Coronary artery (tissue), 2 donors: ENCODE data around the gene APPBP2.
"Not testable (repeated sequence)": the region's sequence is repeated elsewhere in the genome, so short reads cannot be mapped to it uniquely, and the experiment has no call there.

ENCODE experiments used
- DNase-seq: peaks from one replicate; pipeline ENCODE4 v3.0.0-alpha.2; 2017; ENCODE audit warnings: low spot score
- H3K27ac ChIP-seq, 2 donors: fragments of 200-600 bp; sonication (generic); one replicate each; pipeline ENCODE4 v1.5.1; 2016 to 2019
- H3K4me3 ChIP-seq: fragments of 200-600 bp; sonication (generic); 2 replicates; pipeline ENCODE4 v1.5.1; 2016; ENCODE audit warnings: mild to moderate bottlenecking, moderate library complexity
- TF ChIP-seq, protein P1 (sequence below): fragments of 200-600 bp; sonication (generic); IDR thresholded peaks from one replicate; pipeline ENCODE4 v1.5.1; 2019; ENCODE audit warnings: antibody characterized with exemption

APPBP2 gene

DNA sequence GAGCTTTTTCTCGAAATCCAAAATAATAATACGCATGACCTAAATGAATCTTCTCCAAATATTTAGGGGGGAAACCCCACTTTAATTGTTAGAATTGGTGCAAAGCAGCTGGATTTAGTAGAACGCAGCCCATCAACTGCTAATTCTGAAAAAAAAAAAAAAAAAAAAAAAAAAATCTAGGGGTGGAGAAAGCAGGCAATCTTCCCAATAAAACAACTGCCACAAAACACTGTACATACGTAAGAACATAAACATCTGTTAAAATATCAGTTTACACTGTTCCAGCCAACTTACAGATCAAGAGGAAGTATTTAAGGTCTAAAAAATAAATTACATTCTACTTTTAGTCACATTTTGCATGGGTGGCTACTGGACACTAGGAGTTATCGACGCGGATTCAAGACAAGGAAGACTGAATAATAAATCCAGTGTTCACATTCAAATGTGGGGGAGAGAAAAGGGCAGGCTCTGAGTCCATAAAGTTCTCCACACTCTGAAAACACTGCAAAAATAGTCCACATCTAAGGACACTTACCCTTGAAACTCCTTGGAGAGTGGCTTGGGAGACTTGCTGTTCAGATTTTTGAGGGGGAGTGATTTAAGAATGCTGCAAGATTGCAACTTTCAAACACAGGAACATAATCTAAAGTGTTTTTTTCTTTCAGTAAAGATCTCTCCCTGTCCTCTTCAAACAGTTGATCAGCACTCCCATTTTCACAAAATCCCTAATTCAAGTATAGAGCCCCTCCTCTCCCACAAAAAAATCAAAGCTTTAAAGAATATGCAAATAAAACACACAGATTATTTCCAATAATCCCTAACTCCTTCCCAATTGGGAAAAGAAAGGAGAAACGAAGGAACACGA lies 1.3 kb downstream of the APPBP2 start:
- TF ChIP-seq, protein P1, sequence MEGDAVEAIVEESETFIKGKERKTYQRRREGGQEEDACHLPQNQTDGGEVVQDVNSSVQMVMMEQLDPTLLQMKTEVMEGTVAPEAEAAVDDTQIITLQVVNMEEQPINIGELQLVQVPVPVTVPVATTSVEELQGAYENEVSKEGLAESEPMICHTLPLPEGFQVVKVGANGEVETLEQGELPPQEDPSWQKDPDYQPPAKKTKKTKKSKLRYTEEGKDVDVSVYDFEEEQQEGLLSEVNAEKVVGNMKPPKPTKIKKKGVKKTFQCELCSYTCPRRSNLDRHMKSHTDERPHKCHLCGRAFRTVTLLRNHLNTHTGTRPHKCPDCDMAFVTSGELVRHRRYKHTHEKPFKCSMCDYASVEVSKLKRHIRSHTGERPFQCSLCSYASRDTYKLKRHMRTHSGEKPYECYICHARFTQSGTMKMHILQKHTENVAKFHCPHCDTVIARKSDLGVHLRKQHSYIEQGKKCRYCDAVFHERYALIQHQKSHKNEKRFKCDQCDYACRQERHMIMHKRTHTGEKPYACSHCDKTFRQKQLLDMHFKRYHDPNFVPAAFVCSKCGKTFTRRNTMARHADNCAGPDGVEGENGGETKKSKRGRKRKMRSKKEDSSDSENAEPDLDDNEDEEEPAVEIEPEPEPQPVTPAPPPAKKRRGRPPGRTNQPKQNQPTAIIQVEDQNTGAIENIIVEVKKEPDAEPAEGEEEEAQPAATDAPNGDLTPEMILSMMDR = no peak
- peak overlapping the region; percentile 99 for H3K27ac ChIP-seq
- peak overlapping the region; percentile 91 for H3K4me3 ChIP-seq
- DNase-seq = no peak

DNA sequence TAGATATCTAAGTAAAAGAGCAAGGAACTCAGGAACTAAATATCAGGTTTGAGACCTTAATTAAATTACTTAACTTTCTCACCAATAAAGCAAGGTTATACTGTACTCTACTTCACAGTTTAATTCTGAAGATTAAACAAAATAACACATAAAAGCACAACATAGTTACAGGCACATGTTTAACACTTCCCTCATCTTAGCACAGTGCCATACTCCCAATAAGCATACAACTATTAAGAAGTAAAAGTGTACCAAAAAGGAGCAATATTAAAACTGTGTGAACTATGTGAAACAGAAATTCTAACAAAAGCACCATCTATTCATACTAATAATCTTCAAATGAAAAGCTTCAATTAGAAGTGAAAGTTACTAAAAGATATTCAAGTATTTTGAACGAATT lies 2.2 kb downstream of the APPBP2 start:
- no peak for DNase-seq
- H3K4me3 ChIP-seq = peak overlapping the region; percentile 91
- H3K27ac ChIP-seq = peak overlapping the region in 1 of 2 donors; percentile 99
- TF ChIP-seq, protein P1 = no peak

DNA sequence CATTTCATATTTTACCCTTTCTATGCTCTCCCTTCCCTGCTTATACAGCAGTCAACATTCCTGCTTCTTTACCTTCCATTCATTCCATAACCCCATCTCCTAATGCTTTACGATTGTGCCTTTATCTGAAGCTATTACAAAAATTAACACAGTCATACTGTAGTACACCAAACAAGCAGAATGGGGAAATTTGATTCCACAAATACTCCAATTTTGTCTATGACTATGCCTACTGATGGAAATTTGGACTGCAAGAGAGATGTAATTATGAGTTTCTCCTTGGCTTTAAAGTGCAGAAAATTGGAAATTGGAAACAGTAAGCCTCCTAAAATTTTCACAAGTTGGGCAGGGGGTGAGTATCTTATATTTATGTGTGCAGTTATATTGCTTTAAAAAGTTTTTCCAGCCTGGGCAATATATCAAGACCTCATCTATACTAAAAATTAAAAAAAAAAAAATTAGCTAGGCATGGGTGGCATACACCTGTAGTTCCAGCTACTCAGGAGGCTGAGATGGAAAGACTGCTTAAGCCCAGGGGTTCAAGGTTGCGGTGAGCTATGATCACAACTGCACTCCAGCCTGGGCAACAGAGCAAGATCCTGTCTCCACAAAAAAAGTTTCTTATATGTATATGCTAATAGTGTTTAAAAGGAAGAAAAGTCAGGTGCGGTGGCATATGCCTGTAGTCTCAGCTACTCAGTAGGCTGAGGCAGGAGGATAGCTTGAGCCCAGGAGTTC lies 3.0 kb downstream of the APPBP2 start:
- TF ChIP-seq, protein P1 = no peak
- DNase-seq = no peak
- no peak overlapping the region for H3K27ac ChIP-seq
- H3K4me3 ChIP-seq = peak overlapping the region; percentile 91

DNA sequence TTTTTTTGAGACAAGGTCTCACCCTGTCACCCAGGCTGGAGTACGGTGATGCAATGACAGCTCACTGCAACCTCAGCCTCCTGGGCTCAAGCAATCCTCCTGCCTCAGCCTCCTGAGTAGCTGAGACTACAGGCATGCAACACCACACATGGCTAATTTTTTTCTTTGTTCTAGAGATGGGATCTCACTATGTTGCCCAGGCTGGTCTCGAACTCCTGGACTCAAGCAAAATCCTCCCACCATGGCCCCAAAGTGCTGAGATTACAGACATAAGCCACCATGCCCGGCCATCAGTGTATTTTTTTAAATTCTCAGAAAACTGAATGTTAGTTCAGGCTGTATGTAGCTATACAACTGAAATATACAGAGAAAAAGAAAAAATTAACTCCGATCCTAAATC lies 6.2 kb downstream of the APPBP2 start:
- no peak overlapping the region for H3K4me3 ChIP-seq
- TF ChIP-seq, protein P1 = no peak
- DNase-seq = no peak
- H3K27ac ChIP-seq = no peak overlapping the region

DNA sequence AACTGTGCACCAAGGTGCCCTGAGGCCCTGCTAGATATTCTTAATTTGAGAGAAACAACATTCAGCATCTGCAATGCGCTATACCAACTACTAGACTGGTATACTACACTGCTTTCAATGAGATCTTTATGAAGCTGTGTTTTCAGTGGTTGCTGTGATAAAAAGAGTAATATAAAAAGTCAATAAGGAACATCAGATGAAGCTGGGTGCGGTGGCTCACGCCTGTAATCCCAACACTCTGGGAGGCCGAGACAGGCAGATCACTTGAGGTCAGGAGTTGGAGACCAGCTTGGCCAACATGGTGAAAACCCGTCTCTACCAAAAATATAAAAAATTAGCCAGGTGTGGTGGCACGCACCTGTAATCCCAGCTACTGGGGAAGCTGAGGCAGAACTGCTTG lies 10.4 kb downstream of the APPBP2 start:
- H3K27ac ChIP-seq, H3K4me3 ChIP-seq, DNase-seq: not testable (repeated sequence)

DNA sequence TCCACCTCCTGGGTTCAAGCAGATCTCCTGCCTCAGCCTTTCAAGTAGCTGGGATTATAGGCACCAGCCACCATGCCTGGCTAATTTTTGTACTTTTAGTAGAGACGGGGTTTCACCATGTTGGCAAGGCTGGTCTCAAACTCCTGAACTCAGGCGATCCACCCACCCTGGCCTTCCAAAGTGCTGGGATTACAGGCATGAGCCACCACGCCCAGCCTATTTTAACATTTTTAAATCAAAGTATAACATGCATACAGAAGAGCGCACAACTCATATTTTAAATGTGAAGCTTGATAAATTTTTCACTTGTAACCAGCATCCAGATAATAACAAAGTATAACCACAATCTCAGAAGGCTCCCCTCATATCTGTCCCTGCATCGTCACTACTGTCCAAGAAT lies 10.8 kb downstream of the APPBP2 start:
- not testable (repeated sequence) for H3K27ac ChIP-seq, DNase-seq, H3K4me3 ChIP-seq

DNA sequence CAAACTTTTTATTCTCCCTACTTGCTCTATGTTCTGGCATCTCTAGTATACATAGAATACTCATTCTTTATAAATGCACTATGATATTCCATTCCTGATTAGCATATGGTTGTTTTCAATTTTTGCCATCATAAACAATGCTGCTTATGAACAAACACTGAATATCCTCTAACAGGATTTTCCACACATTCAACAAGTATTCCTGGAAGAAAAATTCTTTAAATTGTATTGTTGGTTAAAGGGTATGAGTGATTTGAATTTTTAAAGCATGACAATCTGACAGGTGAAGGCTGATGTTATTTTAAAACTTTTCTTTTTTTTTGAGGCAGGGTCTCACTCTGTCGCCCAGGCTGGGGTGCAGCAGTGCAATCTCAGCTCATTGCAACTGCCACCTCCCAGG lies 11.5 kb downstream of the APPBP2 start:
- Histone ChIP-seq H3K4me3 (no peak overlapping the region), H3K27ac (no peak overlapping the region)
- TF ChIP-seq, protein P1 = no peak
- DNase-seq = no peak

DNA sequence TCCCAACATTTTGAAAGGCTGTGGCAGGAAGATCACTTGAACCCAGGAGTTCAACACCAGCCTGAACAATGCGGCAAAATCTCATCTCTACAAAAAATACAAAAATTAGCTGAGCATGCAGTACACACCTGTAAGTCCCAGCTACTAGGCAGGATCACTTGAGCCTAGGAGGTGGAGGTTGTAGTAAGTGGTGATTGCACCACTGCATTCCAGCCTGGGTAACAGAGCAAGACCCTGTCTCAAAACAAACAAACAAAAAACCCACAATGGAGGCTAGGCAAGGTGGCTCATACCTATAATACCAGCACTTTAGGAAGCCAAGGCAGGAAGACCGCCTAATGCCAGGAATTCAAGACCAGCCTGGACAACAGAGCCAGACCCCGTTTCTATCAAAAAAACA lies 12.0 kb downstream of the APPBP2 start:
- Histone ChIP-seq H3K4me3 (no peak overlapping the region), H3K27ac (no peak overlapping the region)
- DNase-seq = no peak
- TF ChIP-seq, protein P1 = no peak
